Measurements from ENCODE around the gene KRTAP2-2.

Gene KRTAP2-2

GRCh38 chr17:41013181-41013580, 41.8 kb downstream of the KRTAP2-2 start:
- TF ChIP-seq EZH2 (IDR thresholded peaks at IDR 0.05; ENCODE audit: borderline replicate concordance, low read length) (no peak), CTCF (IDR thresholded peaks at IDR 0.05; ENCODE audit: low read length) (no peak)
- Histone ChIP-seq H3K36me3 (ENCODE audit: insufficient read depth, low read length) (no peaks in the 10 kb centered on the region), H4K20me1 (ENCODE audit: insufficient read depth, low read length) (no peaks in the 10 kb centered on the region), H3K4me3 (ENCODE audit: low read depth, low read length, poor library complexity, severe bottlenecking) (no peak overlapping the region), H3K27me3 (ENCODE audit: insufficient read depth, low read length) (no peaks in the 10 kb centered on the region), H3K79me2 (ENCODE audit: insufficient read depth, low read length) (no peaks in the 10 kb centered on the region), H3K27ac (ENCODE audit: low read depth, low read length, poor library complexity, severe bottlenecking) (no peak overlapping the region), H3K4me1 (ENCODE audit: insufficient read depth, low read length, severe bottlenecking) (no peaks in the 10 kb centered on the region), H3F3A (ENCODE audit: insufficient read depth, low read length) (no peaks in the 10 kb centered on the region), H3K9me3 (ENCODE audit: low read length) (no peaks in the 10 kb centered on the region), H3K9me2 (ENCODE audit: low read depth, low read length) (no peaks in the 10 kb centered on the region), H3K9ac (ENCODE audit: low read length) (no peak overlapping the region), H3K4me2 (ENCODE audit: low read length) (no peak overlapping the region), H2AFZ (ENCODE audit: low read length) (no peak overlapping the region)

- Histone ChIP-seq H2AFZ (ENCODE audit: low read length) (no peak overlapping the region), H3K4me1 (ENCODE audit: insufficient read depth, low read length, severe bottlenecking) (no peaks in the 10 kb centered on the region), H3K9me3 (ENCODE audit: low read length) (no peaks in the 10 kb centered on the region), H3K27ac (ENCODE audit: low read depth, low read length, poor library complexity, severe bottlenecking) (no peak overlapping the region), H3K79me2 (ENCODE audit: insufficient read depth, low read length) (no peaks in the 10 kb centered on the region), H3K4me3 (ENCODE audit: low read depth, low read length, poor library complexity, severe bottlenecking) (no peak overlapping the region), H3K4me2 (ENCODE audit: low read length) (no peak overlapping the region), H3F3A (ENCODE audit: insufficient read depth, low read length) (no peaks in the 10 kb centered on the region), H3K9me2 (ENCODE audit: low read depth, low read length) (no peaks in the 10 kb centered on the region), H3K27me3 (ENCODE audit: insufficient read depth, low read length) (no peaks in the 10 kb centered on the region), H4K20me1 (ENCODE audit: insufficient read depth, low read length) (no peaks in the 10 kb centered on the region), H3K36me3 (ENCODE audit: insufficient read depth, low read length) (no peaks in the 10 kb centered on the region), H3K9ac (ENCODE audit: low read length) (no peak overlapping the region)
- TF ChIP-seq EZH2 (IDR thresholded peaks at IDR 0.05; ENCODE audit: borderline replicate concordance, low read length) (no peak), CTCF (IDR thresholded peaks at IDR 0.05; ENCODE audit: low read length) (no peak)
Observed at GRCh38 chr17:41012326-41013120, 42.5 kb downstream of the KRTAP2-2 start.

GRCh38 chr17:41010441-41010840, 44.6 kb downstream of the KRTAP2-2 start:
- Histone ChIP-seq H3K36me3 (ENCODE audit: insufficient read depth, low read length) (no peaks in the 10 kb centered on the region), H3K27ac (ENCODE audit: low read depth, low read length, poor library complexity, severe bottlenecking) (no peak overlapping the region), H3F3A (ENCODE audit: insufficient read depth, low read length) (no peaks in the 10 kb centered on the region), H3K4me3 (ENCODE audit: low read depth, low read length, poor library complexity, severe bottlenecking) (no peak overlapping the region), H3K79me2 (ENCODE audit: insufficient read depth, low read length) (no peaks in the 10 kb centered on the region), H3K4me1 (ENCODE audit: insufficient read depth, low read length, severe bottlenecking) (no peaks in the 10 kb centered on the region), H3K4me2 (ENCODE audit: low read length) (no peak overlapping the region), H3K27me3 (ENCODE audit: insufficient read depth, low read length) (no peaks in the 10 kb centered on the region; the same call in 1 of the 2 replicates), H3K9me3 (ENCODE audit: low read length) (no peaks in the 10 kb centered on the region), H3K9me2 (ENCODE audit: low read depth, low read length) (no peaks in the 10 kb centered on the region), H2AFZ (ENCODE audit: low read length) (no peak overlapping the region), H4K20me1 (ENCODE audit: insufficient read depth, low read length) (no peaks in the 10 kb centered on the region), H3K9ac (ENCODE audit: low read length) (no peak overlapping the region)
- TF ChIP-seq EZH2 (IDR thresholded peaks at IDR 0.05; ENCODE audit: borderline replicate concordance, low read length) (no peak), CTCF (IDR thresholded peaks at IDR 0.05; ENCODE audit: low read length) (no peak)
